IMR-90 (cell line): ENCODE measurements around the gene LATS2. TPM values are rescaled to one million over a fixed set of nuclear protein-coding genes. Genes with fewer than 3 reads are reported as not detected.

Source experiments
- ATAC-seq: fragments of 200-7000 bp; cut with Tn5 transposase; 2 replicates; pipeline ENCODE4 v1.9.1; 2020; ENCODE audit warnings: low read depth, mild to moderate bottlenecking, moderate library complexity
- BruUV-seq: library from RNA; stranded (reverse); fragments of 400-500 nt; replicated peaks from 2 replicates; lab custom pipeline; 2021; lab: Mats Ljungman, UMichigan
- CTCF ChIA-PET: fragments of 300-600 bp; formaldehyde crosslinking; extraction: SDS; loops from one replicate; lab custom pipeline; 2021; ENCODE audit warnings: antibody characterized with exemption; lab: Yijun Ruan, JAX
- POLR2A ChIA-PET: fragments of 300-600 bp; sonication (Branson Sonifier 250); formaldehyde crosslinking; loops from one replicate; lab custom pipeline; 2022; ENCODE audit warnings: antibody characterized with exemption; ENCODE audit not compliant: unreplicated experiment; lab: Charles Lee
- DNase-seq: peaks from one replicate; pipeline ENCODE4 v3.0.0; 2013
- H2AFZ ChIP-seq: replicated peaks from 2 replicates; pipeline ENCODE3; 2013; ENCODE audit warnings: low read length, mild to moderate bottlenecking; ENCODE audit not compliant: poor library complexity
- H2AK5ac ChIP-seq: 2 replicates; pipeline ENCODE4 v1.6.1; 2013; ENCODE audit warnings: low read depth, low read length, inconsistent platforms
- H2AK9ac ChIP-seq: replicated peaks from 2 replicates; pipeline ENCODE3; 2013; ENCODE audit warnings: mild to moderate bottlenecking, low read depth, low read length, moderate library complexity; ENCODE audit not compliant: poor library complexity
- H2BK120ac ChIP-seq: 2 replicates; pipeline ENCODE4 v1.6.1; 2013; ENCODE audit warnings: low read depth, low read length, inconsistent platforms
- H2BK15ac ChIP-seq: 3 replicates; pipeline ENCODE4 v1.6.1; 2013; ENCODE audit warnings: low read depth, low read length, inconsistent platforms
- H2BK20ac ChIP-seq: 2 replicates; pipeline ENCODE4 v1.6.1; 2013; ENCODE audit warnings: low read depth, mild to moderate bottlenecking, inconsistent platforms, low read length, moderate library complexity
- H2BK5ac ChIP-seq: 2 replicates; pipeline ENCODE4 v1.6.1; 2013; ENCODE audit warnings: mild to moderate bottlenecking, low read depth, low read length, inconsistent platforms; ENCODE audit not compliant: poor library complexity, severe bottlenecking
- H3K14ac ChIP-seq: replicated peaks from 2 replicates; pipeline ENCODE4 v1.6.1; 2013; ENCODE audit warnings: low read depth, low read length, inconsistent platforms
- H3K18ac ChIP-seq: 2 replicates; pipeline ENCODE4 v1.6.1; 2013; ENCODE audit warnings: low read depth, low read length, control low read depth
- H3K23ac ChIP-seq: 2 replicates; pipeline ENCODE4 v1.6.1; 2013; ENCODE audit warnings: low read depth, low read length, inconsistent platforms
- H3K27ac ChIP-seq: 2 replicates; pipeline ENCODE4 v1.5.1; 2013; ENCODE audit warnings: mild to moderate bottlenecking, control low read depth, low read length; ENCODE audit not compliant: insufficient read depth
- H3K27me3 ChIP-seq: 2 replicates; pipeline ENCODE4 v1.6.1; 2013; ENCODE audit warnings: low read length; ENCODE audit not compliant: control insufficient read depth, insufficient read depth
- H3K36me3 ChIP-seq: 2 replicates; pipeline ENCODE4 v1.6.1; 2013; ENCODE audit warnings: low read length, mixed read lengths; ENCODE audit not compliant: control insufficient read depth, insufficient read depth
- H3K4ac ChIP-seq: 2 replicates; pipeline ENCODE4 v1.6.1; 2013; ENCODE audit warnings: low read depth, low read length, inconsistent platforms
- H3K4me1 ChIP-seq: 2 replicates; pipeline ENCODE4 v1.6.1; 2013; ENCODE audit warnings: low read length, mixed read lengths; ENCODE audit not compliant: control insufficient read depth, insufficient read depth
- H3K4me2 ChIP-seq: 2 replicates; pipeline ENCODE4 v1.6.1; 2013; ENCODE audit warnings: low read depth, mild to moderate bottlenecking, control low read depth, low read length, moderate library complexity
- H3K4me3 ChIP-seq: 2 replicates; pipeline ENCODE4 v1.5.1; 2013; ENCODE audit warnings: low read depth, mild to moderate bottlenecking, control low read depth, low read length, moderate library complexity; ENCODE audit not compliant: insufficient read depth
- H3K56ac ChIP-seq: 2 replicates; pipeline ENCODE4 v1.6.1; 2013; ENCODE audit warnings: low read length, inconsistent platforms; ENCODE audit not compliant: insufficient read depth; ENCODE audit errors: extremely low read depth
- H3K79me1 ChIP-seq, 2 experiments: 2 replicates each; pipeline ENCODE4 v1.6.1; 2013; ENCODE audit warnings: low read length in 2 of 2, inconsistent platforms in 1 of 2, low read depth in 1 of 2
- H3K9ac ChIP-seq: 2 replicates; pipeline ENCODE4 v1.6.1; 2013; ENCODE audit warnings: low read depth, low read length, control low read depth
- H3K9me1 ChIP-seq: 2 replicates; pipeline ENCODE4 v1.6.1; 2013; ENCODE audit warnings: low read length, inconsistent platforms; ENCODE audit not compliant: insufficient read depth
- H3K9me3 ChIP-seq: 2 replicates; pipeline ENCODE4 v1.6.1; 2013; ENCODE audit warnings: low read length; ENCODE audit not compliant: control insufficient read depth, insufficient read depth
- H4K20me1 ChIP-seq: 2 replicates; pipeline ENCODE4 v1.6.1; 2013; ENCODE audit warnings: low read length, inconsistent platforms; ENCODE audit not compliant: insufficient read depth
- H4K5ac ChIP-seq: 2 replicates; pipeline ENCODE4 v1.6.1; 2013; ENCODE audit warnings: mild to moderate bottlenecking, low read depth, low read length, control low read depth
- H4K8ac ChIP-seq, 2 experiments: 2 replicates each; pipeline ENCODE4 v1.6.1; 2013; ENCODE audit warnings: low read depth in 2 of 2, low read length in 2 of 2, control low read depth in 1 of 2, inconsistent platforms in 1 of 2
- H4K91ac ChIP-seq: 2 replicates; pipeline ENCODE4 v1.6.1; 2013; ENCODE audit warnings: low read depth, low read length, inconsistent platforms; ENCODE audit not compliant: insufficient read depth
- BHLHE40 ChIP-seq: fragments of 150-350 bp; IDR thresholded peaks from 2 replicates; pipeline ENCODE4 v1.6.1; 2016; ENCODE audit warnings: mild to moderate bottlenecking, low read depth, low read length
- CEBPB ChIP-seq: IDR thresholded peaks from 2 replicates; pipeline ENCODE4 v1.6.1; 2012; ENCODE audit warnings: low read depth, low read length, improper control_type of control experiment
- CHD1 ChIP-seq: IDR thresholded peaks from 2 replicates; pipeline ENCODE4 v1.6.1; 2012; ENCODE audit warnings: low read depth, low read length, improper control_type of control experiment
- CTCF ChIP-seq: conservative IDR thresholded peaks from 2 replicates; pipeline ENCODE4 v1.5.1; 2012; ENCODE audit warnings: mild to moderate bottlenecking, low read depth, low read length, improper control_type of control experiment
- ELK1 ChIP-seq: fragments of 150-350 bp; IDR thresholded peaks from 2 replicates; pipeline ENCODE4 v1.6.1; 2016; ENCODE audit warnings: low read depth, mild to moderate bottlenecking, low read length, moderate library complexity, borderline replicate concordance
- MAFK ChIP-seq: IDR thresholded peaks from 2 replicates; pipeline ENCODE4 v1.6.1; 2012; ENCODE audit warnings: low read depth, low read length, improper control_type of control experiment
- MAZ ChIP-seq: IDR thresholded peaks from 2 replicates; pipeline ENCODE4 v1.6.1; 2012; ENCODE audit warnings: low read depth, mild to moderate bottlenecking, low read length, improper control_type of control experiment, moderate library complexity, borderline replicate concordance
- MXI1 ChIP-seq: IDR thresholded peaks from 2 replicates; pipeline ENCODE4 v1.6.1; 2012; ENCODE audit warnings: low read depth, mild to moderate bottlenecking, low read length, moderate library complexity, borderline replicate concordance
- NFE2L2 ChIP-seq: fragments of 150-350 bp; IDR thresholded peaks from 2 replicates; pipeline ENCODE4 v1.6.1; 2016; ENCODE audit warnings: low read depth, mild to moderate bottlenecking, low read length
- POLR2A ChIP-seq: IDR thresholded peaks from 2 replicates; pipeline ENCODE4 v1.6.1; 2012; ENCODE audit warnings: mild to moderate bottlenecking, low read depth, low read length
- RCOR1 ChIP-seq: IDR thresholded peaks from 2 replicates; pipeline ENCODE4 v1.6.1; 2012; ENCODE audit warnings: mild to moderate bottlenecking, low read length, improper control_type of control experiment; ENCODE audit not compliant: insufficient replicate concordance
- RFX5 ChIP-seq: IDR thresholded peaks from 2 replicates; pipeline ENCODE4 v1.8.0; 2012; ENCODE audit warnings: low read depth, mild to moderate bottlenecking, low read length, moderate library complexity
- SMC3 ChIP-seq: fragments of 150-350 bp; IDR thresholded peaks from 2 replicates; pipeline ENCODE4 v1.6.1; 2016; ENCODE audit warnings: low read depth, mild to moderate bottlenecking, antibody characterized with exemption, low read length, moderate library complexity
- USF2 ChIP-seq: fragments of 150-350 bp; IDR thresholded peaks from 2 replicates; pipeline ENCODE4 v1.6.1; 2017; ENCODE audit warnings: mild to moderate bottlenecking, antibody characterized with exemption, low read length, low read depth
- WGBS, 2 experiments: methylation state at CpG; one replicate each; pipeline versions ENCODE4 v1.1.5 to v1.1.7; 2013; ENCODE audit warnings: missing lambda C conversion rate in 2 of 2; ENCODE audit not compliant: insufficient read length in 1 of 2; ENCODE audit errors: extremely low coverage in 2 of 2; 5-methylcytosine and 5-hydroxymethylcytosine counted together
- dilution Hi-C: fragments of 300-500 bp; cut with HindIII; formaldehyde crosslinking; loops from one replicate; pipeline ENCODE4 v1.14.3; 2018; ENCODE audit warnings: low sequenced_read_pairs; ENCODE audit not compliant: unreplicated experiment
- in situ Hi-C: fragments of 300-500 bp; cut with MboI; formaldehyde crosslinking; loops from 3 replicates; pipeline ENCODE4 v1.14.3; 2019; ENCODE audit warnings: low sequenced_read_pairs, inconsistent platforms, mixed read lengths
- intact Hi-C: fragments of 100-400 bp; cut with micrococcal nuclease; formaldehyde crosslinking; loops from 2 replicates; pipeline ENCODE4 v1.10.0; 2022
- polyA plus RNA-seq, 3 experiments: library from polyadenylated mRNA; depleted of rRNA; stranded (reverse); fragments of >200 nt; gene quantifications; 2 replicates each; pipeline ENCODE4 v1.2.3, GENCODE V29; 2012; ENCODE audit warnings: low replicate concordance in 1 of 3
- total RNA-seq: library from RNA; depleted of rRNA; stranded (reverse); fragments of >200 nt; gene quantifications from 2 replicates; pipeline ENCODE4 v1.2.3, GENCODE V29; 2012

LATS2 gene
- total and polyA plus RNA-seq, 2 of the 4 experiments (the other 2 are of a cell fraction) = 12.7 to 22.4 TPM

DNA sequence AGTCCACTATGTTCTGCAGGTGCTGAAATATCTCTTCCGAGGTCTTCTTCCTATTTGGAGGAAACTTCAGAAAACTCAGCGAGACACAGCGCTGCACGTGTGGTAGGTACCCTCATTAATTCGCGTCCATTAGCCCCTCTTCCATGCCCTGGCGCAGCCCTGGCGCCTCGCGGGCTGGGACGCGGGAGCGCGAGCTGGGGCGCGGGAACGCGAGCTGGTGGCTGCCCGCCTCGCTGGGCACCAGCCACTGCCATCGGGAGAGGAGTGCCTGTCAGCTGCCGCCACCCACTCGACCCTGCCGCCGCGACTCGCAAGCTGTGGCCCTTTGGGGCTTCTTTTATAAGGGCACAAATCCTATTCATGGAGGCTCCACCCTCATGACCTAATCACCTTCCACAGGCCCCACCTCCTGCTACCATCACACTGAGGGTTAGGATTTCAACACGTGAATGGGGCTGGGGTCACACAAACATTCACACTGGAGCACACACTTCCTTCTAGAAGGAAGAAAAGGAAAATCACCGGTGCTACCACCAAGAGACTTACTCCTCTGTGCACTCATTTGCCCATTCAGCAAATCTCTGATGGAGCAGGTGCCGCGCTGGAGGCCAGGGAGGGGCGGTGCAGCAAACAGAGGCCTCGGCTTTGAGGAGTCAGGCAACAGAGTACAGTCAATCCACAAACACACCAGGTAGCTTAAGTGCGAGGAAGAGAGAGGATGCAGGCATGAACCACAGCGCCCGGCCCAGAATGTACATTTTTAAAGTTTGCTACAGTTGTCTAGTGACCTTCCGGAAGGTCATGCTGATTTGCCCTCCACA lies 43.0 kb upstream of the LATS2 start:
- ChIA-PET CTCF (no interaction called here), POLR2A (no interaction called here)
- no peak overlapping the region for H4K5ac ChIP-seq
- H3K4me2 ChIP-seq = no peak overlapping the region
- no peak overlapping the region for H3K18ac ChIP-seq
- H3K27me3 ChIP-seq = no peaks in the 10 kb centered on the region
- ATAC-seq (no peak), DNase-seq (no peak)
- H3K27ac ChIP-seq = no peak overlapping the region
- peaks cover 3% of the 10 kb centered on the region for H3K9me1 ChIP-seq
- H4K91ac ChIP-seq = peak overlapping the region; percentile 20; the same call in 1 of the 2 replicates
- peak overlapping the region; percentile 41; the same call in 1 of the 3 replicates for H2BK15ac ChIP-seq
- H3K4me1 ChIP-seq = peaks cover 5% of the 10 kb centered on the region
- H2BK20ac ChIP-seq = no peak overlapping the region
- peak overlapping the region; percentile 85 for H2AK5ac ChIP-seq
- H3K79me1 ChIP-seq = no peaks in the 10 kb centered on the region; a peak in 1 of 4 replicates
- BruUV-seq = no TSS peak
- H3K56ac ChIP-seq = no peak overlapping the region
- in situ Hi-C loops = no loop called here
- intact Hi-C loops = loop anchor here (5.0 kb wide), 1 partner anchor 42 kb away; the partner anchor contains the start of gene LATS2
- peak overlapping the region; percentile 37 for H2AK9ac ChIP-seq
- no peak overlapping the region for H4K8ac ChIP-seq
- H3K36me3 ChIP-seq = no peaks in the 10 kb centered on the region
- H2AFZ ChIP-seq = peak overlapping the region; percentile 47
- no peak overlapping the region for H3K4me3 ChIP-seq
- H3K23ac ChIP-seq = no peak overlapping the region
- no peak overlapping the region for H3K9ac ChIP-seq
- H3K9me3 ChIP-seq = no peaks in the 10 kb centered on the region
- H3K4ac ChIP-seq = peak overlapping the region; percentile 37; the same call in 1 of the 2 replicates
- no peaks in the 10 kb centered on the region for H4K20me1 ChIP-seq
- H2BK5ac ChIP-seq = no peak overlapping the region
- dilution Hi-C loops = no loop called here
- peak overlapping the region; percentile 6; the same call in 1 of the 2 replicates for H2BK120ac ChIP-seq
- no peak overlapping the region for H3K14ac ChIP-seq
- 97% methylated on average over 22 of the region's 37 CpGs; no CpG with 5 or more reads in 1 of the 2 experiments for WGBS, 2 experiments
- TF ChIP-seq RCOR1 (no peak), CTCF (no peak), MAFK (no peak), BHLHE40 (no peak), ELK1 (no peak), SMC3 (no peak), POLR2A (no peak), CEBPB (no peak), USF2 (no peak), MXI1 (no peak), RFX5 (no peak), NFE2L2 (no peak), CHD1 (no peak), MAZ (no peak)
